Measurements from ENCODE around the gene EMID1.

The EMID1 gene

GRCh38 chr22:29195118-29195963 is 10.4 kb upstream of the EMID1 start:
- H3K79me2 ChIP-seq (ENCODE audit: insufficient read depth, low read depth) = no peaks in the 10 kb centered on the region

DNA sequence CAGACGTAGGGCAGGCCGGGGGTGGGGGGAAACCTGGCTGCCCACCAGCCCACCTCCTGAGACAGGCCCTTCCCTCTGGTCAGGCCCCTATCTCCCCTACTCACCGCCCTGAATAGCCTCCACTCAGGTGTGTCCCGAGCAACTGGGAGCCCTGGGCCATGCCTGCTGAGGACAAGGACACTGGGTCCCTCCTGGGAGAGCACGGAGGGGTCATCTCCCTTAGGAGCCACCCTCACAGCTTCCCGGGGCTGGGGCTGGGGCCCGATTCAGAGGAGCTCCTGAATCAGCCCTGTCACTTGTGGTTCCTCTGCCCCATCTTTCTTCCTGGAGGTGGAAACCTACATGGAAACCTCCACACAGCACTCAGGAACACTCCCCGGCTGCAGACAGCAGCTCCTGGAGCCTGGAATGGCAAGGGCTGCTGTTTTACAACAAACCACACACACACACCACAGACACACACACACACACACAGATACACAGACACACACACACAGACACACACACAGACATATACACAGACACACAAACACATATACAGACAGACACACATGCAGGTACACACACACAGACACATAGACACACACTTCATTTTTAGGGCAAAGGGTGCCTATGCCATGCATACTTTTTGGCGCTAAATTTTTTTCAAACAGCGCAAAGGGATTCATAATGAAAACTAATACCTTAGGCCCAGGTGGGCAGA is 9.6 kb upstream of the EMID1 start:
- Histone ChIP-seq H3K36me3 (ENCODE audit: insufficient read depth) (no peaks in the 10 kb centered on the region), H3K9ac (no peak overlapping the region), H3K79me2 (ENCODE audit: insufficient read depth, low read depth) (no peaks in the 10 kb centered on the region), H4K20me1 (ENCODE audit: insufficient read depth) (no peaks in the 10 kb centered on the region), H2AFZ (ENCODE audit: low read depth) (no peak overlapping the region), H3K4me1 (ENCODE audit: low read depth, poor library complexity, severe bottlenecking) (peaks cover 21% of the 10 kb centered on the region), H3K4me3 (IDR thresholded peaks at IDR 0.05; ENCODE audit: insufficient read depth, low read depth, low read length) (no peak overlapping the region), H3K27me3 (ENCODE audit: insufficient read depth, low read depth) (no peaks in the 10 kb centered on the region), H3K27ac (no peak overlapping the region), H3K4me2 (no peak overlapping the region)
- no peak for TF ChIP-seq CTCF (conservative IDR thresholded peaks at IDR 0.05; ENCODE audit: low read depth, low read length)

More at GRCh38 chr22:29195118-29195963, 10.4 kb upstream of the EMID1 start:
- Histone ChIP-seq H3K36me3 (ENCODE audit: insufficient read depth) (no peaks in the 10 kb centered on the region), H3K27ac (no peak overlapping the region), H3K4me3 (IDR thresholded peaks at IDR 0.05; ENCODE audit: insufficient read depth, low read depth, low read length) (no peak overlapping the region), H3K27me3 (ENCODE audit: insufficient read depth, low read depth) (no peaks in the 10 kb centered on the region), H3K4me2 (no peak overlapping the region), H3K4me1 (ENCODE audit: low read depth, poor library complexity, severe bottlenecking) (peaks cover 21% of the 10 kb centered on the region), H4K20me1 (ENCODE audit: insufficient read depth) (no peaks in the 10 kb centered on the region), H2AFZ (ENCODE audit: low read depth) (no peak overlapping the region), H3K9ac (no peak overlapping the region)
- no peak for TF ChIP-seq CTCF (conservative IDR thresholded peaks at IDR 0.05; ENCODE audit: low read depth, low read length)

GRCh38 chr22:29197096-29197495 is 8.6 kb upstream of the EMID1 start:
- Histone ChIP-seq H3K4me2 (peak overlapping the region; percentile 0; the same call in 1 of the 2 replicates), H3K27me3 (ENCODE audit: insufficient read depth, low read depth) (no peaks in the 10 kb centered on the region), H3K4me1 (ENCODE audit: low read depth, poor library complexity, severe bottlenecking) (peaks cover 31% of the 10 kb centered on the region), H3K27ac (no peak overlapping the region), H3K36me3 (ENCODE audit: insufficient read depth) (no peaks in the 10 kb centered on the region), H4K20me1 (ENCODE audit: insufficient read depth) (no peaks in the 10 kb centered on the region), H3K4me3 (IDR thresholded peaks at IDR 0.05; ENCODE audit: insufficient read depth, low read depth, low read length) (no peak overlapping the region), H2AFZ (ENCODE audit: low read depth) (no peak overlapping the region), H3K79me2 (ENCODE audit: insufficient read depth, low read depth) (no peaks in the 10 kb centered on the region), H3K9ac (no peak overlapping the region)
- TF ChIP-seq CTCF (conservative IDR thresholded peaks at IDR 0.05; ENCODE audit: low read depth, low read length) = no peak

- no peak overlapping the region for H2AFZ ChIP-seq (ENCODE audit: low read depth)
- H3K79me2 ChIP-seq (ENCODE audit: insufficient read depth, low read depth) = no peaks in the 10 kb centered on the region
- H3K4me3 ChIP-seq (IDR thresholded peaks at IDR 0.05; ENCODE audit: insufficient read depth, low read depth, low read length) = no peak overlapping the region
- TF ChIP-seq CTCF (conservative IDR thresholded peaks at IDR 0.05; ENCODE audit: low read depth, low read length) = no peak
- peaks cover 41% of the 10 kb centered on the region for H3K4me1 ChIP-seq (ENCODE audit: low read depth, poor library complexity, severe bottlenecking)
- H3K27ac ChIP-seq = no peak overlapping the region
- H3K4me2 ChIP-seq = no peak overlapping the region
- no peaks in the 10 kb centered on the region for H3K36me3 ChIP-seq (ENCODE audit: insufficient read depth)
- H4K20me1 ChIP-seq (ENCODE audit: insufficient read depth) = no peaks in the 10 kb centered on the region
- no peak overlapping the region for H3K9ac ChIP-seq
- no peaks in the 10 kb centered on the region for H3K27me3 ChIP-seq (ENCODE audit: insufficient read depth, low read depth)
Observed at GRCh38 chr22:29198240-29198639, 7.5 kb upstream of the EMID1 start.
